HepG2 (cell line): ENCODE data around the gene DCUN1D4. TPM values are rescaled to one million over a fixed set of nuclear protein-coding genes. Genes with fewer than 3 reads are reported as not detected.

ENCODE experiments used
- EEA1 ChIP-seq: sonication (generic); formaldehyde crosslinking; IDR thresholded peaks from 2 replicates; pipeline ENCODE4 v1.5.1; 2020; ENCODE audit warnings: mild to moderate bottlenecking, missing genetic modification reagents, borderline replicate concordance
- MBD4 ChIP-seq: IDR thresholded peaks from 2 replicates; pipeline ENCODE4 v1.6.1; 2012; ENCODE audit warnings: low read length, inconsistent platforms, borderline replicate concordance
- MED1 ChIP-seq: sonication (generic); formaldehyde crosslinking; IDR thresholded peaks from 2 replicates; pipeline ENCODE4 v1.4.0; 2020; ENCODE audit warnings: missing genetic modification reagents
- MTA1 ChIP-seq: sonication (generic); formaldehyde crosslinking; IDR thresholded peaks from 2 replicates; pipeline ENCODE4 v1.4.0; 2020; ENCODE audit warnings: missing genetic modification reagents, mild to moderate bottlenecking, borderline replicate concordance
- PATZ1 ChIP-seq: sonication (generic); formaldehyde crosslinking; IDR thresholded peaks from 2 replicates; pipeline ENCODE4 v1.4.0; 2020; ENCODE audit warnings: missing genetic modification reagents
- RBFOX2 ChIP-seq: fragments of 200-400 bp; formaldehyde crosslinking; IDR thresholded peaks from 2 replicates; pipeline ENCODE4 v1.6.1; 2017; ENCODE audit warnings: low read depth, mild to moderate bottlenecking, low read length
- TAF1 ChIP-seq: sonication (generic); formaldehyde crosslinking; IDR thresholded peaks from 2 replicates; pipeline ENCODE4 v1.4.0; 2020; ENCODE audit warnings: missing genetic modification reagents
- TOE1 ChIP-seq: sonication (generic); formaldehyde crosslinking; IDR thresholded peaks from 2 replicates; pipeline ENCODE4 v1.4.0; 2020; ENCODE audit warnings: mild to moderate bottlenecking, missing genetic modification reagents
- ZNF253 ChIP-seq: sonication (generic); formaldehyde crosslinking; IDR thresholded peaks from 2 replicates; pipeline ENCODE4 v1.8.0; 2022; ENCODE audit warnings: mild to moderate bottlenecking, missing genetic modification reagents, borderline replicate concordance
- ZNF296 ChIP-seq: sonication (generic); formaldehyde crosslinking; conservative IDR thresholded peaks from 2 replicates; pipeline ENCODE4 v1.5.0; 2020; ENCODE audit warnings: mild to moderate bottlenecking, missing genetic modification reagents
- ZNF737 ChIP-seq: sonication (generic); formaldehyde crosslinking; IDR thresholded peaks from 2 replicates; pipeline ENCODE4 v1.5.0; 2020; ENCODE audit warnings: missing genetic modification reagents, mild to moderate bottlenecking, borderline replicate concordance
- polyA plus RNA-seq, 8 experiments: library from polyadenylated mRNA; depleted of rRNA in 3 of 8; stranded (reverse) in 7 of 8; unstranded in 1 of 8; fragments of >200 nt; fragmentation: Illumina TruSeq in 4 of 8; extraction: Trizol in 4 of 8; gene quantifications; 2 replicates each; pipeline versions ENCODE4 v1.2.1 to v1.2.3, GENCODE V29; 2011 to 2016; ENCODE audit warnings: low read depth in 4 of 8, missing spikeins in 1 of 8, mixed read lengths in 1 of 8; ENCODE audit not compliant: insufficient read depth in 1 of 8
- total RNA-seq, 5 experiments: library from RNA; depleted of rRNA; stranded (reverse); fragments of >200 nt; fragmentation: Illumina TruSeq; extraction: Trizol; gene quantifications; 2 replicates each; pipeline ENCODE4 v1.2.3, GENCODE V29; 2016; ENCODE audit warnings: low read depth in 1 of 5
- TF ChIP-seq, protein P1 (sequence below): IDR thresholded peaks from 2 replicates; pipeline ENCODE4 v1.6.1; 2016; ENCODE audit warnings: low read depth, control low read depth
- TF ChIP-seq, protein P2 (sequence below): IDR thresholded peaks from 2 replicates; pipeline ENCODE4 v1.6.1; 2016; ENCODE audit warnings: low read depth, missing genetic modification reagents, missing compliant biosample characterization
- TF ChIP-seq, protein P3 (sequence below): sonication (generic); formaldehyde crosslinking; IDR thresholded peaks from 2 replicates; pipeline ENCODE4 v1.4.0; 2020; ENCODE audit warnings: missing genetic modification reagents

DCUN1D4 gene
- total and polyA plus RNA-seq, 2 of the 13 experiments (the other 11 are each of a cell fraction or from before 2014, with no cell fraction given): 27.9 to 44.4 TPM

DNA sequence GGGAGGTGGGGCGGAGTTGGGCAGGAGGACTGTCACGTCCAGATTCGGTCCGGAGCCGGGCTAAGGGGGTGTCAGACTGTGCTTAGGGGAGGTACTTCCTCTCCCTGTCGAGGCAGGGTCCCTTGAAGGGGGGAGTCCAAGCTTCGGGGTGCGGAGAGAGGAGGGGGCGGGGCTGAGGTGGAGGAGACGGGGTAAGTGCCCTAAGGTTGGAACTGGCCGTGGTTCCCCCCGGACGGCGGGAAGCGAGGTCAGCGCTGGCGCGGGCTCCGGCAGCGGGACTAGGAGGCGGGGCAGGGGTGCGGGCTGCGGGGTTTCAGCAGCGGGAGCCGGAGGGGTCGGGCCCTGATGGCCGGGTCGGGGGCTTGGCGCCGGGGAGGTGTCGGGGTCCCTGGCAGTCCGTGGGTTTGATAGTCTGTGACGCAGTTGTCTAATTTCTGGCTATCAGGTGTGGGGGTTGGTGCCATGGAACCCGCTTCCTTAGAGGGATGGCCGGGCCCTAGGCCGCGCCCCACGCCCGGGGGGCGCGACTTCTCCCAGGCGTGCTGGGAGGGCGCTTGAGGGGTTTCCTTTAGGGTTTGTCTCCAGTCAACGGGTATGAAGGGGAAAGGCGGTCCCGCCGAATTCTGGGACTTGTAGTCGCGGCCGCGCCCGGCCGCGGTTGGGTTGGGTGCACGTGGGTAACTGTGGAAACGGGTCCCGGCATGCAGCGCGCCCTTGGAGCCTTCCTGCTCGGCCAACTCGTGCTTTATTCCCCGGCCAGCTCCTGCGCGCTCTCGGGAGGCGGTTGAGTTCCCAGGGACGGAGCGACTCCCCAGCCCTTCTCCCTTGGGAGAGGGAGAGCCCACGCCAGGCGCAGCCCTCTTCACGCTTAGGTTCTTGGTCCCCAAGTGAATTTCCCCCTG, 1.5 kb downstream of the DCUN1D4 start (continued):
- TF ChIP-seq, protein P1, sequence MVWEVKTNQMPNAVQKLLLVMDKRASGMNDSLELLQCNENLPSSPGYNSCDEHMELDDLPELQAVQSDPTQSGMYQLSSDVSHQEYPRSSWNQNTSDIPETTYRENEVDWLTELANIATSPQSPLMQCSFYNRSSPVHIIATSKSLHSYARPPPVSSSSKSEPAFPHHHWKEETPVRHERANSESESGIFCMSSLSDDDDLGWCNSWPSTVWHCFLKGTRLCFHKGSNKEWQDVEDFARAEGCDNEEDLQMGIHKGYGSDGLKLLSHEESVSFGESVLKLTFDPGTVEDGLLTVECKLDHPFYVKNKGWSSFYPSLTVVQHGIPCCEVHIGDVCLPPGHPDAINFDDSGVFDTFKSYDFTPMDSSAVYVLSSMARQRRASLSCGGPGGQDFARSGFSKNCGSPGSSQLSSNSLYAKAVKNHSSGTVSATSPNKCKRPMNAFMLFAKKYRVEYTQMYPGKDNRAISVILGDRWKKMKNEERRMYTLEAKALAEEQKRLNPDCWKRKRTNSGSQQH (CRISPR knock-in tag): peak; percentile 45; the same call in 1 of the 2 replicates
- no peak for TF ChIP-seq ZNF296 (CRISPR knock-in tag)
- TF ChIP-seq PATZ1 (CRISPR knock-in tag): peak; percentile 12; the same call in 1 of the 2 replicates
- TF ChIP-seq, protein P2, sequence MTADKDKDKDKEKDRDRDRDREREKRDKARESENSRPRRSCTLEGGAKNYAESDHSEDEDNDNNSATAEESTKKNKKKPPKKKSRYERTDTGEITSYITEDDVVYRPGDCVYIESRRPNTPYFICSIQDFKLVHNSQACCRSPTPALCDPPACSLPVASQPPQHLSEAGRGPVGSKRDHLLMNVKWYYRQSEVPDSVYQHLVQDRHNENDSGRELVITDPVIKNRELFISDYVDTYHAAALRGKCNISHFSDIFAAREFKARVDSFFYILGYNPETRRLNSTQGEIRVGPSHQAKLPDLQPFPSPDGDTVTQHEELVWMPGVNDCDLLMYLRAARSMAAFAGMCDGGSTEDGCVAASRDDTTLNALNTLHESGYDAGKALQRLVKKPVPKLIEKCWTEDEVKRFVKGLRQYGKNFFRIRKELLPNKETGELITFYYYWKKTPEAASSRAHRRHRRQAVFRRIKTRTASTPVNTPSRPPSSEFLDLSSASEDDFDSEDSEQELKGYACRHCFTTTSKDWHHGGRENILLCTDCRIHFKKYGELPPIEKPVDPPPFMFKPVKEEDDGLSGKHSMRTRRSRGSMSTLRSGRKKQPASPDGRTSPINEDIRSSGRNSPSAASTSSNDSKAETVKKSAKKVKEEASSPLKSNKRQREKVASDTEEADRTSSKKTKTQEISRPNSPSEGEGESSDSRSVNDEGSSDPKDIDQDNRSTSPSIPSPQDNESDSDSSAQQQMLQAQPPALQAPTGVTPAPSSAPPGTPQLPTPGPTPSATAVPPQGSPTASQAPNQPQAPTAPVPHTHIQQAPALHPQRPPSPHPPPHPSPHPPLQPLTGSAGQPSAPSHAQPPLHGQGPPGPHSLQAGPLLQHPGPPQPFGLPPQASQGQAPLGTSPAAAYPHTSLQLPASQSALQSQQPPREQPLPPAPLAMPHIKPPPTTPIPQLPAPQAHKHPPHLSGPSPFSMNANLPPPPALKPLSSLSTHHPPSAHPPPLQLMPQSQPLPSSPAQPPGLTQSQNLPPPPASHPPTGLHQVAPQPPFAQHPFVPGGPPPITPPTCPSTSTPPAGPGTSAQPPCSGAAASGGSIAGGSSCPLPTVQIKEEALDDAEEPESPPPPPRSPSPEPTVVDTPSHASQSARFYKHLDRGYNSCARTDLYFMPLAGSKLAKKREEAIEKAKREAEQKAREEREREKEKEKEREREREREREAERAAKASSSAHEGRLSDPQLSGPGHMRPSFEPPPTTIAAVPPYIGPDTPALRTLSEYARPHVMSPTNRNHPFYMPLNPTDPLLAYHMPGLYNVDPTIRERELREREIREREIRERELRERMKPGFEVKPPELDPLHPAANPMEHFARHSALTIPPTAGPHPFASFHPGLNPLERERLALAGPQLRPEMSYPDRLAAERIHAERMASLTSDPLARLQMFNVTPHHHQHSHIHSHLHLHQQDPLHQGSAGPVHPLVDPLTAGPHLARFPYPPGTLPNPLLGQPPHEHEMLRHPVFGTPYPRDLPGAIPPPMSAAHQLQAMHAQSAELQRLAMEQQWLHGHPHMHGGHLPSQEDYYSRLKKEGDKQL (CRISPR knock-in tag): no peak
- TF ChIP-seq MTA1: peak; percentile 41; the same call in 1 of the 2 replicates
- TF ChIP-seq RBFOX2: peak; percentile 77
- peak; percentile 69; the same call in 1 of the 2 replicates for TF ChIP-seq TAF1 (CRISPR knock-in tag)
- TF ChIP-seq MBD4: no peak
- TF ChIP-seq ZNF253 (CRISPR knock-in tag): no peak
- TF ChIP-seq MED1 (CRISPR knock-in tag): peak; percentile 39; the same call in 1 of the 2 replicates
- no peak for TF ChIP-seq TOE1 (CRISPR knock-in tag)
- TF ChIP-seq ZNF737: no peak
- TF ChIP-seq EEA1 (CRISPR knock-in tag): no peak
- TF ChIP-seq, protein P3, sequence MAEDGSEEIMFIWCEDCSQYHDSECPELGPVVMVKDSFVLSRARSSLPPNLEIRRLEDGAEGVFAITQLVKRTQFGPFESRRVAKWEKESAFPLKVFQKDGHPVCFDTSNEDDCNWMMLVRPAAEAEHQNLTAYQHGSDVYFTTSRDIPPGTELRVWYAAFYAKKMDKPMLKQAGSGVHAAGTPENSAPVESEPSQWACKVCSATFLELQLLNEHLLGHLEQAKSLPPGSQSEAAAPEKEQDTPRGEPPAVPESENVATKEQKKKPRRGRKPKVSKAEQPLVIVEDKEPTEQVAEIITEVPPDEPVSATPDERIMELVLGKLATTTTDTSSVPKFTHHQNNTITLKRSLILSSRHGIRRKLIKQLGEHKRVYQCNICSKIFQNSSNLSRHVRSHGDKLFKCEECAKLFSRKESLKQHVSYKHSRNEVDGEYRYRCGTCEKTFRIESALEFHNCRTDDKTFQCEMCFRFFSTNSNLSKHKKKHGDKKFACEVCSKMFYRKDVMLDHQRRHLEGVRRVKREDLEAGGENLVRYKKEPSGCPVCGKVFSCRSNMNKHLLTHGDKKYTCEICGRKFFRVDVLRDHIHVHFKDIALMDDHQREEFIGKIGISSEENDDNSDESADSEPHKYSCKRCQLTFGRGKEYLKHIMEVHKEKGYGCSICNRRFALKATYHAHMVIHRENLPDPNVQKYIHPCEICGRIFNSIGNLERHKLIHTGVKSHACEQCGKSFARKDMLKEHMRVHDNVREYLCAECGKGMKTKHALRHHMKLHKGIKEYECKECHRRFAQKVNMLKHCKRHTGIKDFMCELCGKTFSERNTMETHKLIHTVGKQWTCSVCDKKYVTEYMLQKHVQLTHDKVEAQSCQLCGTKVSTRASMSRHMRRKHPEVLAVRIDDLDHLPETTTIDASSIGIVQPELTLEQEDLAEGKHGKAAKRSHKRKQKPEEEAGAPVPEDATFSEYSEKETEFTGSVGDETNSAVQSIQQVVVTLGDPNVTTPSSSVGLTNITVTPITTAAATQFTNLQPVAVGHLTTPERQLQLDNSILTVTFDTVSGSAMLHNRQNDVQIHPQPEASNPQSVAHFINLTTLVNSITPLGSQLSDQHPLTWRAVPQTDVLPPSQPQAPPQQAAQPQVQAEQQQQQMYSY (CRISPR knock-in tag): no peak
